HL-60/S4 (cell line): Measurements from ENCODE around the gene WDR91.
"Not testable (repeated sequence)": the region's sequence is repeated elsewhere in the genome, so short reads cannot be mapped to it uniquely, and the experiment has no call there.

Experiments
- in situ Hi-C: fragments of 300-500 bp; cut with MboI; formaldehyde crosslinking; loops from 2 replicates; pipeline ENCODE4 v1.14.3; 2022; ENCODE audit warnings: low sequenced_read_pairs

WDR91 gene

DNA sequence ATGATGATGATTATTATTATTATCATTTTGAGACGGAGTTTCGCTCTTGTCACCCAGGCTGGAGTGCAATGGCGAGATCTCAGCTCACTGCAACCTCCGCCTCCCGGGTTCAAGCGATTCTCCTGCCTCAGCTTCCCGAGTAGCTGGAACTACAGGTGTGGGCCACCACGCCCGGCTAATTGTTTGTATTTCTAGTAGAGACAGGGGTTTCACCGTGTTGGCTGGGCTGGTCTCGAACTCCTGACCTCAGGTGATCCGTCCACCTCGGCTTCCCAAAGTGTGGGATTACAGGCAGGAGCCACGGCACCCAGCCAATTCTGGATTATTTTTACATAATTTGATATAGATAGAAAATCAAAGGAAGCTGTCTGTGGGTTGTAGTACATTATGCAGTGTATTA, 22.8 kb upstream of the WDR91 start:
- in situ Hi-C loops: not testable (repeated sequence)

GRCh38 chr7:135233570-135233969, 22.2 kb upstream of the WDR91 start, which contains the start of gene STRA8:
STRA8 (plus strand) TSS chr7:135233838; CDS start chr7:135240525, 6,687 bp downstream.
- in situ Hi-C loops: no loop called here

GRCh38 chr7:135232720-135233119, 21.4 kb upstream of the WDR91 start:
- in situ Hi-C loops: no loop called here

DNA sequence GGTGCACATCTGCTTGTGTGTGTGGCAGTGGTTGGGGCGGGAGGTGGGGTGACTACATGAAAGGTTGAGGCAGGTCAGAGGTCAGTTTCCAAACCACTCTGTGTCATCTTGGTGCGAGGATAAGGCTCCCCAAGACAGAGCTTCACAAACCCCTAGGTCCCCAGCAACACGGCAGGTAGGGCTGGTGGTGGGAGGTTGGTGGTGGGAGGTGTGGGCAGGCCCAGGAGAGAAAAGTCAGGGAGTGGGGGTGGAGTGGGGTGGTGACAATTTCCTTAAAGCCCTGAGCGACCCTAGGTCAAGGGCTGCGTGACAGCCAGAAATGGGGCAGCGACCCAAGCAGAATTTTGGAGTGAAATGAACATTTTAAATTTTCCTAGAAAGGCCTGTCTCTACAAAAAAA, 20.8 kb upstream of the WDR91 start:
- in situ Hi-C loops: no loop called here

DNA sequence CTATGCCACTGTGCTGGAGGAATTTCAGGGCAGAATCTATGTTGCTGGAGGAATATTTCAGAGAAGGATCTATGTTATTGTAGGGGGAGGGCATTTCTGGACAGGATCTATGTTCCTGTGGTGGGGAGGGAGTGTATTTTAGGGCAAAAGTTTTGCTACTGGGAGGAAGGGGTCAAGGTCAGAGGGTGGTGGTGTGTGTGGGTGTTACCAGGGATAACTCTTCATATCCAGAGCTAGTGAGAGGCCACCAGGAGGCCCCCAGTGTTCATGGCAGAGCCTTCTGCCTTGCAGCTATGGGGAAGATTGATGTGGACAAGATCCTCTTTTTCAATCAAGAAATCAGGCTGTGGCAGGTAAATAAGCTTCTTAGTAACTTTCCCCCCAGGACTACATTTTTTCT, 20.4 kb upstream of the WDR91 start:
- in situ Hi-C loops: no loop called here

GRCh38 chr7:135224027-135224426, 12.7 kb upstream of the WDR91 start:
- in situ Hi-C loops: no loop called here

GRCh38 chr7:135217645-135218509, 6.6 kb upstream of the WDR91 start:
- in situ Hi-C loops: no loop called here

GRCh38 chr7:135215698-135216097, 4.4 kb upstream of the WDR91 start:
- in situ Hi-C loops: no loop called here

- in situ Hi-C loops: no loop called here
These were observed 3.9 kb upstream of the WDR91 start for GRCh38 chr7:135215180-135215579.

- in situ Hi-C loops: no loop called here
These were observed 2.5 kb upstream of the WDR91 start for GRCh38 chr7:135213831-135214230.

DNA sequence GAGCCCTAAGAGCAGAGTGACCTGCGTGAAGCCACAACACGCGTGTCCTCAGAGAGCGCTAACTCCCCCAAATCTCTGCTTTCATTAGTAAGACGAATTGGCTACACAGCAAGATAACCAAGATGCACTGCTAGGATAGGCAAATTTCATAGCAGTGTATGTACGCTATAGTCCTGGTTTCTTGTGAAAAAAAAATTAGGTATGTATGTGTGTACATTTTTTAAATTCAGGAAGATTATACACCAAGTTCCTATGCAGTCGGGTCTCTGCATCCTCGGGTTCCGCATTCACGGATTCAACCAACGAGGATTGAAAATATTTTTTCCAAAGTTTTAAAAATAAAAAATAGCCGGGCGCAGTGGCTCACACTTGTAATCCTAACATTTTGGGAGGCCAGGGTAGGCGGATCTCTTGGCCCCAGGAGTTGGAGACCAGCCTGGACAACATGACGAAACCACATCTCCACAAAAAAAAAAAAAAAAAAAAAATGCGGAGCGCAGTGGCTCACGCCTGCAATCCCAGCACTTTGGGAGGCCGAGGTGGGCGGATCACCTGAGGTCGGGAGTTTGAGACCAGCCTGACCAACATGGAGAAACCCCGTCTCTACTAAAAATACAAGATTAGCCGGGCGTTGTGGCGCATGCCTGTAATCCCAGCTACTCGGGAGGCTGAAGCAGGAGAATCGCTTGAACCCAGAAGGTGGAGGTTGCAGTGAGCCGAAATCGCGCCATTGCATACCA, 790 bp upstream of the WDR91 start:
- in situ Hi-C loops: not testable (repeated sequence)

DNA sequence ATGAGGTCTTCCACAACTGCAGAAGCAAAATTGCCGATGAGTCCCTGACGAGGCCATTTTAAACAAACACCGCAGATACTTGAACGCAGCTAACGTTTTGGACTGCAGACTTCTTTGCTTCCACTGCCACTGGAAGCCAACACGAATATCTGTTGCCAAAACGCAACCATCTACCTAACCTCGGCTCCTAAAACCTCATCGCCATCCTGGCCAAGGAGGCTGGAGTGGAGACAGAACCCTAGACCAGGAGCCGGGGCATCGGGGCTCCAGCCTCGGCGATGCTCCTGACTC, 493 bp downstream of the WDR91 start:
- in situ Hi-C loops: no loop called here

DNA sequence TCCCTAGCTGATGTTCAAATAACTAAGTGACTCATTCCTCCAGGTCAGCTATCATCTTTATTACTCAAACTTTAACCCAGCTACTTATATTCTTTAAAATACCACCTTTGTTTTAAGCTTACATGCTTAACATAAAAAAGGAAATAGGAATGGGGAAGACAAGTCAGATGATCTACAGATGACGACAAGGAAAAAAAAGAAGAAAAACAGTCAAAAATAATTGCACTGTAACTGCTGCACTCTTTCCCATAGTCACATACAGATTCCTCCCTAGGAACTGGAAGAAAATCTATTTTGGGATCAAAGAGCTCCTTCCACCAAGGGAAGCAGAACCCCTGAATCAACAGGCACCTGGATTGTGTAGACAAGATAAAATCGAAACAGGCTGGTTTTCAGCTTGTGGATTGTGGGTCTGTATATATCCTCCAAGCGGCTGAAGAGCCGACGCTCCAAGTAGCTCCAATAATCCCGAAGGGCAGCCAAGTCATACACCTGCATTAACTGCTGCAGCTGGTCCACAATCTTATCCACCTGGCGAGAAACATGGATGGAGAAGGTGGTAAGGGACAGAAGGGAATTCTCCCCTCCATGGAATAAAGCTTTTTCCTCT, 2.0 kb downstream of the WDR91 start:
- in situ Hi-C loops: no loop called here

GRCh38 chr7:135208102-135208793, 3.1 kb downstream of the WDR91 start:
- in situ Hi-C loops: no loop called here

DNA sequence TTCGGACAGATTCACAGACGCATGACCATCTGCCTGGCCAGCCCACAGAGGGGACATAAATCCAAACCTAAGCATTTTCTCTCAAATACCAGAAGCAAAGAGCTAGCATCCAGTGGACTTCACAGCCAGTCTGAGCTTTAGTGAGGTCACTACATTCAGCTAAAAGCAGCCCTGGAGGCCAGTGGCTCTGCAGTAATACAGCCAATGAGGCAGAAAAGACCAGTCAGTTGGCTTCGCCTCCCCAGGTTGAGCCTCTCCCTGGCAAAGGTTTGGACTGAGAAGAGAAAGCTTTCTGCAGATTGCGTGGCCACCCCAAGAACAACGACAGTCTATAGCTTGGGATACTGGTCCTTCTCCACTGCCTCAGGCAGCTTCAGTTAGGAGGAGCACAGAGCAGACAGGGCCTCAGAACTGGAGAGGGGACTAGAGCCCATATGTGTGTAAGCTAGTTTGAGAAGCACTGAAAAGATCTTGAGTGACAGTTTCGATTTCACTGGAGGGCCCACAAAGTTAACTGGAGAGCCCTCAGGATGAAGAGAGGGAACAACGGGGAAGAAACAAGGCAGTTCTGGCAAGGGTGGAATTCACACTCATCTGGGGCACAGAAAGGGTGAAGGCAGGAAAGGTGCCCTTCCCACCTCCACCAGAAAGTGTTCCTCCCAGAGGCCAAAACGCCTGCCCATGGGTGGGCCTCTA, 3.8 kb downstream of the WDR91 start:
- in situ Hi-C loops: no loop called here

DNA sequence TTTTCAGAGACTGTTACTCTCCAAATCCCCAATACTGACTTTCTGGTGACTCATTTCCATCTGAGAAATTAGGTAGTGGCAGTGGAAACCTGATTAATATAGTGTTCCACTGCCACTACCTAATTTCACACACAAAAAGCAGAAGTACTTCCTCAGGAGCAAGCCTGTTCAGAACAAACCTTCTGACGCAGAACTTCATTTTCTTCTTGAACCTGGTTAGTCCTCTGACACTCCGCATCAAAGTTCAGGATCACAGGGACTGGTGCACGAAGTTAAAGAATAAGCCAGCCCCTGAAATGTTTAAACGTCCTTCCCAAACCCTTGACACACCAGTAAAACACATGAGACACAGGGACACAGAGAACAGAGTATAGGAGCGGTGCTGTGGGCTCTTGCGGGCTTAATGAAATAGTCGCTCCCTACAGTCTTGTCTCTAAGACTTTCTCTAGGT, 4.4 kb downstream of the WDR91 start:
- in situ Hi-C loops: no loop called here

GRCh38 chr7:135205850-135206249, 5.5 kb downstream of the WDR91 start:
- in situ Hi-C loops: no loop called here

GRCh38 chr7:135204876-135205275, 6.5 kb downstream of the WDR91 start:
- in situ Hi-C loops: no loop called here

GRCh38 chr7:135204341-135204749, 7.0 kb downstream of the WDR91 start:
- in situ Hi-C loops: no loop called here

DNA sequence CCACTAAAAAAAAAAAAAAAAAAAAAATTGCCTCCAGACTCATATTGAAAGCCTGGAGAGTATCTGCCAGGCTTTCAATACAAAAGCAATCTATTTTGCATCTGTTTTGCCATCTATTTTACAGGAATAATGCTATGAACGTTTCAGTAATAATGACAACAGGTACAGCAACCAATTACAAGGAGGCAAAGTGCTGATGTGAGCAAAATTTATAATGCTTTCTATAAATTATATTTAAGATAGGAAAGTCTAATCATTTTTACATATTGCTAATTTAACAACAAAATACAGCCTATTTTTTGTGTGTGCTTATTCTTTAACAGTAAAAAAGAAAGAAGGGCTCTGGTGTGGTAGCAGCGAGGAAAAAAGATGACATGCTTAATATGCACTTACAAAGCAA, 10.0 kb downstream of the WDR91 start:
- in situ Hi-C loops: no loop called here
